Left cardiac atrium (tissue), 4 donors: Measurements from ENCODE around the gene MUC4. TPM values are rescaled to one million over a fixed set of nuclear protein-coding genes. Genes with fewer than 3 reads are reported as not detected.
"Not testable (repeated sequence)": the region's sequence is repeated elsewhere in the genome, so short reads cannot be mapped to it uniquely, and the experiment has no call there.

Experiments
- ATAC-seq, 2 donors: fragments of 200-7000 bp; cut with Tn5 transposase; one replicate each; pipeline ENCODE4 v1.9.1; 2020; ENCODE audit warnings: mild to moderate bottlenecking in 2 of 2, moderate library complexity in 2 of 2
- DNase-seq: peaks from one replicate; pipeline ENCODE4 v3.0.0-alpha.2; 2020
- intact Hi-C, 2 donors: fragments of 100-400 bp; cut with DNase I; formaldehyde crosslinking; loops; one replicate each; pipeline versions ENCODE4 v1.14.1 to v1.15.1; 2022 to 2023
- total RNA-seq, 2 donors: library from RNA; stranded (reverse); fragmentation: NEBNext Ultra II Directional; extraction: Animal tissue kit (Norgen Biotek cat#: 25700); gene quantifications; one replicate each; pipeline ENCODE4 v1.2.1, GENCODE V29; 2021
- donor health status: DM: no; HTN: yes; CAD: no.
- donor health status: DM: no; HTN: yes; CAD: no; lungs with severe emphysema.
- donor health status: DM: yes; HTN: yes; CAD: no.
- donor health status: Dilated cardiomyopathy.

The MUC4 gene
- total RNA-seq, 2 donors from 2014 or later = not detected

DNA sequence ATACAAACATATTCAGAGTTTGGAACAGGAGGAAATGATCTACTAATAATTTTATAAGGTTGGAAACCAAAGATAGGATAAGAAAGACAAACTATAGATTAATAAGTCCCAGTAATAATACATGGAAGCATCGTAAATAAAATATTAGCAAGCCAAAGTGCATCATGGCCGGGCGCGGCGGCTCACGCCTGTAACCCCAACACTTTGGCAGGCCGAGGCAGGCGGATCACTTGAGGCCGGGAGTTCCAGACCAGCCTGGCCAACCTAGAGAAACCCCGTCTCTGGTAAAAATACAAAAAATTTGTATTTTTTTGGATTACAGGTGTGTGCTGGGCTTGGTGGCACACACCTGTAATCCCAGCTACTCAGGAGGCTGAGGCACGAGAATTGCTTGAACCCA lies 14.9 kb downstream of the MUC4 start:
- no peak for ATAC-seq
- DNase-seq = no peak
- intact Hi-C loops = no loop called here

DNA sequence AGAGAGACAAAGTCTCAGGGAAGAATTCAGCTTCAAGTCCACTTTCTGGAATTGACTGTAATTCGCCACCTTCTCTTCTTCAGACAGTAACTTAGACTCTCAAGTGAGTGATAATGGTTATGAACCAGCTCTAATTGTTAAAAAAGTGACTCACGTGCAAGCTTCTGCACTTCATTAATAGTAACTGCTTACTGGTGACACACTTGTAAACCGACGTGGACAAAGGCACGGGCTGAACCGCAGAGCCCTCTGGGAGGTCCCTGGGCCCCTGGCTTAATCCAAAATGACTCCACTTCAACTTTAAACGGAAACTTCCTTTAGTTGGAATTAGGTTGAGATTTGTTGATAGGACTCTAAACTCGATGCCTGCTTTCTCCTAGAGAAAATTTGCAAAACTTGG lies 17.0 kb downstream of the MUC4 start:
- intact Hi-C loops = no loop called here
- ATAC-seq = no peak
- DNase-seq = no peak

DNA sequence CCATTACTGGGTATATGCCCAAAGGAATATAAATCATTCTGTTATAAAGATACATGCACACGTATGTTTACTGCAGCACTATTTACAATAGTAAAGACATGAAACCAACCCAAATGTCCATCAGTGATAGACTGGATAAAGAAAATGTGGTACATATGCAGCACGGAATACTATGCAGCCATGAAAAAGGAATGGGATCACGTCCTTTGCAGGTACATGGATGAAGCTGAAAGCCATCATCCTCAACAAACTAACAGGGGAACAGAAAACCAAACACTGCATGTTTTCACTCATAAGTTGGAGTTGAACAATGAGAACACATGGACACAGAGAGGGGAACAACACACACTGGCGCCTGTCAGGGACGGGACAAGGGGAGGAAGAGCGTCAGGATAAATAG lies 19.1 kb downstream of the MUC4 start:
- intact Hi-C loops, DNase-seq, ATAC-seq: not testable (repeated sequence)

DNA sequence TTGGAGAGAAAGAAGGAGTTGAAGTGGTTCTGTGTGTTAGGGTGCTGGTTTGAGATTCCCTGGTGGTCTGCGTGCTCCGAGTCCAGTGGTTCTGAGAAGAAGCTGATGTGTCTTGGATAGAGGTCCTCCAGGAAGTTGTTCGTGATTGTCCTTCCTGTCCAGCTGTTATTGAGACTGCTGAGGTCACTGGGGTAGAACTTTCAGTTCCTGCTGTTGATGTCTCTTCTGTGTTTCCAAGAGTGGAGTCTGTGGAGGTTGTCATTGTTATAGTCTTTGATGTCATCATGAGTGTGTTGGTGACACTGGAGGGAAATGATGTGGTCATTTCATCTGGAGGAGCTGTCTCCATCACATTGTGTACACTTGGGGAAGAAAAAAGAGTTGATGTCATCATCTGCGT lies 20.8 kb downstream of the MUC4 start:
- ATAC-seq (no peak), DNase-seq (no peak)
- intact Hi-C loops = no loop called here

DNA sequence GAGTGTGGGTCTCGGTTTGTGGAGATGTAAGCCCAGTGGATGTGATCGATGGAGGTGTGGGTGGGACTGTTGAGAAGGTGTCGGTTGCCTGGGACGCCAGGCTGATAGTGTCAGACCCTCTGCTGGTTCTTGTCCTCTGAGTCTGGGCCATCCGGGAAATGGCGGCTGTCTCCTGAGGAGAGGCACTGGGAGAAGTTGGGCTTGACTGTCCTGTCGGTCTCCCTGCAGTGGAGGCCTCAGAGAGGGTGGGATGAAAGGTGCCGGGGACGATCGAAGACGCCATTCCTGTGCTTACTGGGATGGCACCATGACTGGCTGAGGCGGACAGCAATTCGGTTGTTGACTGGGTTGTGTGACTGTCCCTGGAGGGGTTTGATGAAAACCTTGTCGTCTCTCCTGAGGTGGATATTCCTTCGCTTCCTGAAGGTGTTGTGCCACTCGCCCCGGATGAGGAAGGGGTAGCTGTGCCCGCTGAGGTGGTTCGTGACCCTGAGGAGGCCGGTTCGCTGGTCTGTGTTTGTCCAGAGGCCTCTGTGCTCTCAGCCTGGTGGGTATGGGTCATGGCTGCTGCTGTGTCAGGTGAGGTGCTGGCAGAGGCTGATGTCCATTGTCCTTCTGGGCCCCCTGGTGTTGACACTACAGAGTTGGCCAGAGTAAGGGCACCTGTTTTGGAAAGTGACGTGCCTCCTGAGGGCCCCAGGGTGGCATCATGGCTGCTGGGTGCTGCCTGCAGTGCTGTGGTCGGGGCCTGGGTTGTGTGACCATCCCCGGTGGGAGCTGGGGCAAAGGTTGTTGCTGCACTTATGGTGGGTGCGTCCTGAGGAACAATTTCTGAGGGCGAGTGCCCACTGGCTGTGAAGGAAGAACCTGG lies 22.8 kb downstream of the MUC4 start:
- intact Hi-C loops = no loop called here
- DNase-seq (no peak), ATAC-seq (no peak)

DNA sequence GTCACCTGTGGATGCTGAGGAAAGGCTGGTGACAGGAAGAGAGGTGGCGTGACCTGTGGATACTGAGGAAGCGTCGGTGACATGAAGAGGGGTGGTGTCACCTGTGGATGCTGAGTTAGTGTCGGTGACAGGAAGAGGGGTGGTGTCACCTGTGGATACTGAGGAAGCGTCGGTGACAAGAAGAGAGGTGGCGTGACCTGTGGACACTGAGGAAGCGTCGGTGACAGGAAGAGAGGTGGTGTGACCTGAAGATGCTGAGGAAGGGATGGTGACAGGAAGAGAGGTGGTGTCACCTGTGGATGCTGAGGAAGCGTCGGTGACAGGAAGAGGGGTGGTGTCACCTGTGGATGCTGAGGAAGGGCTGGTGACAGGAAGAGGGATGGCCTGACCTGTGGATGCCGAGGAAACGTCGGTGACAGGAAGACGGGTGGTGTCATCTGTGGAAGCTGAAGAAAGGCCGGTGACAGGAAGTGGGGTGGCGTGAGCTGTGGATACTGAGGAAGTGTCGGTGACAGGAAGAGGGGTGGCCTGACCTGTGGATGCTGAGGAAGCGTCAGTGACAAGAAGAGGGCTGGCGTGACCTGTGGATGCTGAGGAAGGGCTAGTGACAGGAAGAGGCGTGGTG lies 25.8 kb downstream of the MUC4 start:
- ATAC-seq, intact Hi-C loops, DNase-seq: not testable (repeated sequence)

DNA sequence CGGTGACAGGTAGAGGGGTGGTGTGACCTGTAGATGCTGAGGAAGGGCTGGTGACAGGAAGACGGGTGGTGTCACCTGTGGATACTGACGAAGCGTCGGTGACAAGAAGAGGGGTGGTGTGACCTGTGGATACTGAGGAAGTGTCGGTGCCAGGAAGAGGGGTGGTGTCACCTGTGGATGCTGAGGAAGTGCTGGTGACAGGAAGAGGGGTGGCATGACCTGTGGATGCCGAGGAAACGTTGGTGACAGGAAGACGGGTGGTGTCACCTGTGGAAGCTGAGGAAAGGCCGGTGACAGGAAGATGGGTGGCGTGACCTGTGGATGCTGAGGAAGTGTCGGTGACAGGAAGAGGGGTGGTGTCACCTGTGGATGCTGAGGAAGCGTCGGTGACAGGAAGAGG lies 27.7 kb downstream of the MUC4 start:
- ATAC-seq, DNase-seq: not testable (repeated sequence)
- intact Hi-C loops = loop anchor here in 1 of 2 donors (5.0 kb wide), 1 partner anchor 53 kb away; no protein-coding TSS in a partner anchor

DNA sequence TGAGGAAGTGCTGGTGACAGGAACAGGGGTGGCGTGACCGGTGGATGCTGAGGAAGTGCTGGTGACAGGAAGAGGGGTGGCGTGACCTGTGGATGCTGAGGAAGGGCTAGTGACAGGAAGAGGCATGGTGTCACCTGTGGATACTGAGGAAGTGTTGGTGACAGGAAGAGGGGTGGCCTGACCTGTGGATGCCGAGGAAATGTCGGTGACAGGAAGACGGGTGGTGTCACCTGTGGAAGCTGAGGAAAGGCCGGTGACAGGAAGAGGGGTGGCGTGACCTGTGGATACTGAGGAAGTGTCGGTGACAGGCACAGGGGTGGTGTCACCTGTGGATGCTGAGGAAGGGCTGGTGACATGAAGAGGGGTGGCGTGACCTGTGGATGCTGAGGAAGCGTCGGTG lies 30.5 kb downstream of the MUC4 start:
- intact Hi-C loops = loop anchor here in 1 of 2 donors (5.0 kb wide), 1 partner anchor 56 kb away; no protein-coding TSS in a partner anchor
- ATAC-seq, DNase-seq: not testable (repeated sequence)

DNA sequence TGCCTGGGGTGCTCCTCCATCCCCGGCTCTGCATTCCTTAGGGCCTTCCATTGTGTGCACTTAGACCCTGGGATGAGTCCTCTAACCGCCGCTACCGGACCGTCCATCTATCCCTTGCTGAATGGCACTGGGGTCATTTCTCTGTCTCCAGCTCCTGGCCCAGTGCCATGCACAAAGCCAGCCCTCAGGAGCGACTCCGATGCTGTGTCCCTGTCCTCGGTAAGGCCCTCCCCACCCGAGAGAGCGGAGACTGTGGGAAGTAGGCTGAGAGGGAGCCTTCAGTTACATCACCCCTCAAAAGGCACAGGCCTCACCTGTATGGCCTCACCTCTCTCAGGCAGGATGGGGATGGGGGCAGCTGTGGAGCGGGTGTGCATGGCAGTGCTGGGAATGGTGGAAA lies 33.8 kb downstream of the MUC4 start:
- ATAC-seq (no peak), DNase-seq (no peak)
- intact Hi-C loops = no loop called here

DNA sequence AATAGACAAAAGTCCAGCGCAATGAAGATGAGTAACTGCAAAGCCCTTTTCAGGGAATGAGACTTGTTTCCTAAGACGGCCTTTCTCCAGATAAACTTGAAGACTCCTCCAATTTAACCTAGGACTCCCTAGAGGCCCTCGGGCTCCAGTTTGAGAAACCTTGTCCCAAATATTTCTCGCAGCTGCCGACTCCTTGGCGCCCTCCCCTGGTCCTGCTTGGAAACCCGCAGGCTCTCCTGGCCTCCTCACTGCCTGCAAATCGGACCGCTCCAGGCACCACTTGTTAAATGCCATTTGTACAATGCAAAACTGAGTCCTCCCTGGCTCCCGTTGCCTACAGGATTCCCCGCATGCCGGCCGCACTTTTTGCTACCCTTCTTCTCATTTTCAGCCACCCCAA lies 36.8 kb downstream of the MUC4 start:
- DNase-seq = peak; percentile 48
- intact Hi-C loops = no loop called here
- ATAC-seq = peak; percentile 11 to 71

DNA sequence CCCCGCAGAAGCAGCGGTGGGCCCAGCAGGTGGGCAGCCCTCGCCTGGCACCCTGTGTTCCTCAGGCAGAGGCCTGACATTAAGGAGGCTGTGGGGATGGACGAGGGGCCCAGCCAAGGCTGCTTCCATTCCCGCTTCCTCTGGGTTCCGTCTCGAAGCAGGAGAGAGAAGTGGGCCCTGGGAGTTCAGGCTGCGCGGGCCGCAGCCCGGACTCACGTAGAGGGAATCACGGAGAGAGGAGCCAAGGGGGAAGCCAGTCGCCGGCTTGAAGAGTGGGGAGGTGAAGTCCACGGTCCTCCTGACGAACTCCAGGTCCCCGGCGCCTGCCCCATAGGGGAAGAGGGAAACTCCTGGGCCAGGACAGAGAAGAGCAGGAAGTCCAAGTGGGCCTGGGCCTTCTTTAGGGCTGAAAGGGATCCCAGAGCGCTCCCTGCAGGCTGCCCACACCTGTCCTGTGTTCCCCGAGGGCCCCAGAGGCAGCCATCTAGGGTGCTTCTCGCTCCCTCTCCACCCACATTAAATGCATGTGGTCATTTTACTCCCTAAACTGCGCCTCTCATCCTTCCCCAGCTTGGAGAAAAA lies 37.7 kb downstream of the MUC4 start:
- intact Hi-C loops = no loop called here
- no peak for ATAC-seq
- no peak for DNase-seq

DNA sequence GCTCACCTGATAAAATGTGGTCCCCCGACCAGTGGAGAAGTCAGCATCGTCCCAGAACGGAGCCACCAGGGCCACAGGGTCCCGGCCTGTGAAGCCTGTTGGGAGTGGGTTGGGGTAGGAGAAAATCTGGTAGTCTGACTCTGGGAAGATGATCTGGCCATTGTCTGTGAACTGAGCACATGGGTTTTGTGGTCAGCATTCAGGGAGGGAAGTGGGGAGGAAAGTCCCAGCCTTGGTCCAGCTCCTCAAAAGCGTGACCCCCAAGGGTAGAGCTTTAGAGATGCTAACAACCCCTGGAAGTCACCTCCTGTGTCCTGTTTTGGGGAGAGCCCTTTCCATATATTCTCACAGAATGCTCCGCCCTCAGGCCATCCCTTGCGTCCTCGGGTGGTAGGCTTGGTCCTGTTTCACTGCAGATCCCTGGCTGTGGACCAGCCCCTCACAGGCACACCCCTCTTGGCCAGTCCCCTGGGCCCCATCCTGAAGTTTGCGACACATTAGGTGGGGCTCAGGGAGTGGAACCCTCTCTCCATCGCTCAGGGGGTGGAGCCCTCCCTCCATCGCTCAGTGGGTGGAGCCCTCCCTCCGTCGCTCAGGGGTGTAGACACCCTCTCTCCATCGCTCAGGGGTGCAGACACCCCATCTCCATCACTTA lies 40.0 kb downstream of the MUC4 start:
- intact Hi-C loops = no loop called here
- no peak for DNase-seq
- ATAC-seq = no peak

DNA sequence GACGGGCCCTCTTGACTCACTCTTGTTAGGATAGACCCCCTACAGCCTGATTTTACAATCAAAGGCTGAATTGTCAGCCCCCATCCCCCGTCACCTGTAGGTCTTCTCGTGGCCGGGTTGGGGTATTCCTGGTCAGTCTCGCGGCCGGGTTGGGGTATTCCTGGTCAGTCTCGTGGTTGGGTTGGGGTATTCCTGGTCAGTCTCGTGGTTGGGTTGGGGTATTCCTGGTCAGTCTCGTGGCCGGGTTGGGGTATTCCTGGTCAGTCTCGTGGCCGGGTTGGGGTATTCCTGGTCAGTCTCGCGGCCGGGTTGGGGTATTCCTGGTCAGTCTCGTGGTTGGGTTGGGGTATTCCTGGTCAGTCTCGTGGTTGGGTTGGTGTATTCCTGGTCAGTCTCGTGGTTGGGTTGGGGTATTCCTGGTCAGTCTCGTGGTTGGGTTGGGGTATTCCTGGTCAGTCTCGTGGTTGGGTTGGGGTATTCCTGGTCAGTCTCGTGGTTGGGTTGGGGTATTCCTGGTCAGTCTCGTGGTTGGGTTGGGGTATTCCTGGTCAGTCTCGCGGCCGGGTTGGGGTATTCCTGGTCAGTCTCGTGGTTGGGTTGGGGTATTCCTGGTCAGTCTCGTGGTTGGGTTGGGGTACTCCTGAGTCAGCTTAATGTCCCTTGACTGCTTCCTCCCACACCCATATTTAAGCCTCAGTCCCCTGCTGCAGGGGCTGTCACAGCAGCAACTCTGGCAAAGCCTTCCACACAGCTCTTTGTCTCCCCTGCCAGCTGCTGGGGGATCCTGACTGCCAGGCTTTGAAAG lies 40.7 kb downstream of the MUC4 start:
- ATAC-seq, DNase-seq, intact Hi-C loops: not testable (repeated sequence)

DNA sequence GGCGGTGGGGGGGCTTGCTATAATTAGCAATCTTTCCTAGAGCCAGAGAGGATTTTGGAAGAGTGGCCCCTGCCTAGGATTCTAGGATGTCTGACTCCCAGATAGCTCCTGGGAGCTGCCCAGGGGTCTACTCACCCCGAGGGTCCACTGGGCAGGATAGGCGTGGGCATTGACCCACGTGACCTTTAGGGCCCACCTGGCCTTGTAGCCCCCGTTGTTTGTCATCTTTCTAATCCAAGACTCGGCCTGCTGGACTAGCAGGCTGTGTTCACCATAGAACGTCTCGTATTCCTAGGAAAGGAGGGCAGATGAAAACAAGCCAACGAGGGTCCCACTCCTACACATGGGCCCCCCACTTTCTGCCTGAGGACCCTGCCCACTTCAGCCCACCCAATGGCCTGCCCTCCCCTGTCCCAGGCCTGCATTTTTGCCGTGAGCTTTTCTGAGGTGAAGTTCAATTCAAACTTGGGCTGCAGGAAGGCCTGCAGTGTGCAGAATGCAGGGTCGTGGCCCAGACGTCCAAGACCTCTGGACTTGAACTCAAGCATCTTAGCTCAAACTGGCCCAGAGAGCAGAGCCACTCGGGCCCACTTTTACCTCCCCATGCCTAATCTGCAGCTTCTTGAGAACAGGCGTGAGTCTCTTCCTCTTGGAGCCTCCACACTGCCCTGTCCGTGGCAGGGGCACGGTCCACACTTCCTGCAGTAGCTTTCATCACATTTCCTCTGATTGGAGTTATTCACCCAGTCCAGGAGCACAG lies 41.5 kb downstream of the MUC4 start:
- ATAC-seq = no peak
- intact Hi-C loops = no loop called here

DNA sequence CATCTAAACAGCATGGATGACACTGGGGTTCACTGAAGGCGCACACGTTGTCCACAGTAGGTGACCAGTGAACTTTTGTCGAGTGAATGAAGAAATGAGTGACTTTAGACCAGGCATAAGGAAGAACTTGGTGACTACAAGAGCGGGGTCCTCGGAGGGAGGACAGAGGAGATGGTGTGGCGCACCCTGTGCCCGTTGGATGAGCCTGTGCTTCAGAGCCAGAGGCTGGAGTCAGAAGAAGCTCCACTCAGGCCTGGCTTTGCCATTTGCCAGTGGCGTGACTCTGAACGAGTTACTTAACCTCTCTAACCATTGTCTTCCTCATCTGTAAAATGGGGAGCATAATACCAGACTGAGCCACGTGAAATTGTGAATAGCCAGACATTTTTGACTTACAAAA lies 42.2 kb downstream of the MUC4 start:
- ATAC-seq (no peak), DNase-seq (no peak)
- intact Hi-C loops = no loop called here

More for the DNA sequence above, 41.5 kb downstream of the MUC4 start:
- no peak for DNase-seq

DNA sequence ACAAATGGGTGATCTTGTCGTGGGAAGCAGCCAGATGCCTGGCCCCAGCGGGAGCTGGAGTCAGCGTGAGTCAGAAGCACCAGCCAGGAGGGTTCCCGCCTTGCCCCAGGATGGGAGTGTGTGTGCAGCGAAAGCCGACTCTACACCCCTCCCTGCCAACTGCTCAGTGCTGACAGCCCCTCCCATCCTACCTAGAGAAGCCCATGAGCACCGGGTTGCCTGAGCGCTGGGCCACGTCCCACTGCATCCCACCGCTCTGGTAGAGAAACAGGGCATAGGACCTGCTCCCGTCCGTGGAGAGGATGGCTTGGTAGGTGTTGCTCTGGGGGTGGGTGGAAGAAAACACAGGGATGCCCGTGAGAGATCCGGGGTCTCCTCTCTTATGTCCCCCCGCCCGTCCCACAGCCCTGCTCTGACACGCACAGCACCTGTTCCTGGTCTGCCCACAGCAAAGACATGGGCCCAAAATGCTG lies 42.9 kb downstream of the MUC4 start:
- ATAC-seq = no peak
- intact Hi-C loops = no loop called here
- no peak for DNase-seq

DNA sequence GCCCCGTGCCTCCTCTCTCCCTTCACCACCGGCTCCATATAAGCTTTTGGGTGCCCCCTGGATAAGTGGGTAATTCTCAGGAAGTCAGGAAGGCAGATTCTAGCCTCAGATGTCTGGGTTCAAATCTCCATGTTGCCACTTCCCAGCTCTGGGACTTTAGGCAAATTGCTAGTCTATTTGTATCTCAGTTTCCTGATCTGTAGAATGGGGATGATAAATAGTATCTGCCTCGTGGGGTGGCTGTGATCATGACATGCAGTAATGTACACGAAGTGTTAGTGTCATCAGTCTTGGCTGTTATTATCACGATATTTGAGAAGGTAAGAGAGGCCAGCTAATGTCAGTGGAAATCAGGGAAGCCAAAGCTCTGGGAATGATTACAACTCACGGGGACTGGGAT lies 43.3 kb downstream of the MUC4 start:
- no peak for ATAC-seq
- no peak for DNase-seq
- intact Hi-C loops = no loop called here

DNA sequence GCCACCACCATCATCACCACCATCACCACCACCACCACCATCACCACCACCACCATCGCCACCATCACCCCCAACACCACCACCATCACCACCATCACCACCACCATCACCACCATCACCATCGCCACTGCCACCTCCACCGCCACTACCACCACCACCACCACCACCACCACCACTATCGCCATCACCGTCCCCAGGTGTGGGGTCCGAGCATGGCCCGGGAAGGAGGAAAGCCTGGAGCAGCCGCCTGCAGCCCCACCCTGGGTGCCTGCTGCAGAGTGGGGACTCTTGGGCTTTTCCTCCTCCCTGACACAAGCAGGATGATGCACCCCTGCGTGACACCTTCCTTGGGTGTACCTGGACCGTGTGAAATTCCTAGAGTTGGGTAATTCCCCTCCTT lies 43.9 kb downstream of the MUC4 start:
- ATAC-seq (no peak), DNase-seq (no peak)
- intact Hi-C loops = no loop called here
